Heart left ventricle (tissue), 16 donors: ENCODE measurements around the gene S100A3. TPM values are rescaled to one million over a fixed set of nuclear protein-coding genes. Genes with fewer than 3 reads are reported as not detected.

Experiments used
- ATAC-seq, 4 donors: fragments of 200-7000 bp; cut with Tn5 transposase; one replicate each; pipeline ENCODE4 v1.9.1; 2020 to 2022; ENCODE audit warnings: moderate library complexity in 4 of 4, mild to moderate bottlenecking in 3 of 4, moderate number of reproducible peaks in 1 of 4
- DNase-seq, 5 donors: peaks; one replicate each; pipeline ENCODE4 v3.0.0-alpha.2; 2020
- H3K27ac ChIP-seq, 12 donors: fragments of 200-600 bp; sonication (generic) in 4 of 12; one replicate each; pipeline versions ENCODE4 v1.5.0 to v1.8.0; 2016 to 2022; ENCODE audit warnings: mild to moderate bottlenecking in 2 of 12
- H3K27me3 ChIP-seq, 9 donors: fragments of 200-600 bp; sonication (generic) in 2 of 9; one replicate each; pipeline versions ENCODE4 v1.5.1 to v1.8.0; 2016 to 2022; ENCODE audit warnings: mild to moderate bottlenecking in 3 of 9
- H3K36me3 ChIP-seq, 9 donors: fragments of 200-600 bp; sonication (generic) in 2 of 9; one replicate each; pipeline versions ENCODE4 v1.5.0 to v1.8.0; 2018 to 2022; ENCODE audit warnings: mild to moderate bottlenecking in 2 of 9
- H3K4me1 ChIP-seq, 12 donors: fragments of 200-600 bp; sonication (generic) in 4 of 12; one replicate each; pipeline versions ENCODE4 v1.5.0 to v1.8.0; 2016 to 2022; ENCODE audit warnings: mild to moderate bottlenecking in 3 of 12
- H3K4me3 ChIP-seq, 12 donors: fragments of 200-600 bp; sonication (generic) in 4 of 12; one replicate each; pipeline versions ENCODE4 v1.5.0 to v1.8.0; 2017 to 2022; ENCODE audit warnings: mild to moderate bottlenecking in 9 of 12, moderate library complexity in 4 of 12
- H3K9me3 ChIP-seq, 12 donors: fragments of 200-600 bp; sonication (generic) in 4 of 12; one replicate each; pipeline versions ENCODE4 v1.5.0 to v1.8.0; 2016 to 2022; ENCODE audit warnings: mild to moderate bottlenecking in 1 of 12
- CTCF ChIP-seq, 12 donors: fragments of 200-600 bp; sonication (generic) in 4 of 12; IDR thresholded peaks; one replicate each; pipeline versions ENCODE4 v1.5.0 to v1.8.0; 2018 to 2022; ENCODE audit warnings: antibody characterized with exemption in 12 of 12, mild to moderate bottlenecking in 5 of 12
- POLR2A ChIP-seq, 2 donors: fragments of 450-650 bp; IDR thresholded peaks; one replicate each; pipeline ENCODE4 v1.6.1; 2017; ENCODE audit warnings: antibody characterized with exemption in 2 of 2, mild to moderate bottlenecking in 2 of 2, moderate library complexity in 2 of 2
- WGBS, 4 donors: extraction: QIAGEN DNeasy Blood & Tissue Kit in 2 of 4; methylation state at CpG; one replicate each; pipeline versions ENCODE4 v1.1.5 to v1.1.7; 2013 to 2018; 5-methylcytosine and 5-hydroxymethylcytosine counted together
- intact Hi-C, 10 donors: fragments of 100-400 bp; cut with DNase I; formaldehyde crosslinking; loops; one replicate each; pipeline versions ENCODE4 v1.11.1 to v1.14.2; 2022
- polyA plus RNA-seq, 2 donors: library from polyadenylated mRNA; stranded (reverse); fragments of 200-250 nt; gene quantifications; one replicate each; pipeline ENCODE4 v1.2.3, GENCODE V29; 2013
- total RNA-seq, 9 donors: library from RNA; depleted of rRNA in 2 of 9; stranded (reverse); fragments of >200 nt in 2 of 9; fragmentation: NEBNext Ultra II Directional in 3 of 9; extraction: Animal tissue kit (Norgen Biotek cat#: 25700) in 3 of 9; gene quantifications; one replicate each; pipeline versions ENCODE4 v1.1.0 to v1.2.4, GENCODE V29; 2016 to 2023
- donor health status: ischemic (EF 13 %, LVEDD 7.1; RV severe dilation, severe dysfunction).
- donor health status: healthy with polysubstance abuse.
- donor health status: DM: no; HTN: yes; CAD: no.
- donor health status: DM: no; HTN: no; CAD: no.
- donor health status: ischemic (EF 25% LVEDD 6.9; RV normal size, moderate dysfunction).
- donor health status: ischemic (EF 25% LVEDD 5.7; RV mildly dilated, moderate dysfunction).
- donor health status: healthy.
- donor health status: DM: yes; HTN: yes; CAD: no.
- donor health status: ischemic (EF 35%, LVEDD 5.7; RV mildly dilated, moderate dysfunction).
- donor health status: nonischemic (EF 11% LVEDD 7.7; RV severe dilation, severe dysfunction).
- donor health status: DM: yes; HTN: yes; CAD: no.
- donor health status: PGD.
- donor health status: ischemic (EF 29% LVEDD 5.4; RV normal size, mild dysfunction).
- donor health status: nonischemic (EF 23%, LVEDD 6.1; RV moderate dilation, normal function).

S100A3 gene
- total and polyA plus RNA-seq, 11 donors, result 0.57 to 5.9 (median 1.1) TPM; not detected in 2

DNA sequence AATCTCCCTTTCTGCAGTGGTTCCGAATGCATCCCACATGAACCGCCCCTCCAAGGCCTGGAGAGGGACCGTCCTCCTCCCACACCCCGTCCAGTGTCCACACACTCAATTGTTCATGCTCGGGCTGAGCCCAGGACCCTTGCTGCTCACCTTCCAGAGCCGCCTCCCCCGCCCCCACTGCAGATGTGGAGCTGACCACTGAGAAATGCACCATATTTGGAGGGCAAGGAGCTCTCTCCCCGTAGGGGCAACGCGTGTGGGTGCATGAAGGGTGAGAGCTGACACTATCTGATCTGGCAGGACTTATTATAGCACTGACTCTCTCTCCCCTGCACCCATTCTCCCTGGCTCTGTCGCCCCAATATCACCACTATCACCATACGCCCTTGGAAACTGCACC, 4.0 kb upstream of the S100A3 start:
- peak overlapping the region in 3 of 12 donors; percentile 61 to 76 (median 69) for H3K27ac ChIP-seq
- DNase-seq, result peak in 1 of 5 donors; percentile 11
- H3K4me1 ChIP-seq, result peaks cover 5 to 50% (median 39%) of the 10 kb centered on the region in 12 donors
- no peak overlapping the region for H3K4me3 ChIP-seq
- intact Hi-C loops, result no loop called here
- no peaks in the 10 kb centered on the region for H3K36me3 ChIP-seq
- no peaks in the 10 kb centered on the region for H3K27me3 ChIP-seq
- TF ChIP-seq POLR2A (IDR thresholded peaks at IDR 0.05) (no peak), CTCF (IDR thresholded peaks at IDR 0.05) (no peak)
- no peak for ATAC-seq
- no peaks in the 10 kb centered on the region for H3K9me3 ChIP-seq
- 92 to 93% (median 93%) methylated on average over 12 of the region's 12 CpGs for WGBS, 4 donors

GRCh38 chr1:153552335-153552734, 3.3 kb upstream of the S100A3 start:
- no peak for TF ChIP-seq POLR2A (IDR thresholded peaks at IDR 0.05)
- TF ChIP-seq CTCF (IDR thresholded peaks at IDR 0.05), result no peak
- peak in 1 of 5 donors; percentile 11 for DNase-seq
- Histone ChIP-seq H3K36me3 (no peaks in the 10 kb centered on the region), H3K27me3 (no peaks in the 10 kb centered on the region), H3K27ac (no peak overlapping the region), H3K4me1 (peaks cover 5 to 58% (median 40%) of the 10 kb centered on the region in 12 donors), H3K4me3 (no peak overlapping the region), H3K9me3 (no peaks in the 10 kb centered on the region)
- intact Hi-C loops, result no loop called here
- 95 to 97% (median 96%) methylated on average over 8 of the region's 8 CpGs for WGBS, 4 donors
- no peak for ATAC-seq

GRCh38 chr1:153550827-153551500, 1.9 kb upstream of the S100A3 start:
- ATAC-seq (no peak), DNase-seq (peak in 1 of 5 donors; percentile 14)
- H3K27ac ChIP-seq, result peak overlapping the region in 2 of 12 donors; percentile 55 to 68
- H3K27me3 ChIP-seq, result no peaks in the 10 kb centered on the region
- peaks cover 5 to 72% (median 45%) of the 10 kb centered on the region in 12 donors for H3K4me1 ChIP-seq
- H3K36me3 ChIP-seq, result no peaks in the 10 kb centered on the region
- TF ChIP-seq CTCF (IDR thresholded peaks at IDR 0.05) (no peak), POLR2A (IDR thresholded peaks at IDR 0.05) (no peak)
- intact Hi-C loops, result no loop called here
- WGBS, 4 donors, result 84 to 96% (median 85%) methylated on average over 10 of the region's 10 CpGs
- H3K4me3 ChIP-seq, result no peak overlapping the region
- H3K9me3 ChIP-seq, result no peaks in the 10 kb centered on the region

GRCh38 chr1:153550398-153550758, 1.3 kb upstream of the S100A3 start:
- Histone ChIP-seq H3K4me1 (peaks cover 9 to 78% (median 49%) of the 10 kb centered on the region in 12 donors), H3K27me3 (no peaks in the 10 kb centered on the region), H3K4me3 (no peak overlapping the region), H3K27ac (peak overlapping the region in 4 of 12 donors; percentile 55 to 72 (median 68)), H3K36me3 (no peaks in the 10 kb centered on the region), H3K9me3 (no peaks in the 10 kb centered on the region)
- ATAC-seq (no peak), DNase-seq (peak in 1 of 5 donors; percentile 13)
- no peak for TF ChIP-seq CTCF (IDR thresholded peaks at IDR 0.05)
- no peak for TF ChIP-seq POLR2A (IDR thresholded peaks at IDR 0.05)
- intact Hi-C loops, result no loop called here
- 64 to 70% (median 69%) methylated on average over 3 to 4 of the region's 4 CpGs for WGBS, 4 donors
